Activated naive CD4-positive, alpha-beta T cell treated with anti-CD3 and anti-CD28 coated beads for 36 hours (primary cell): ENCODE data around the gene ZDHHC18. TPM values are rescaled to one million over a fixed set of nuclear protein-coding genes. Genes with fewer than 3 reads are reported as not detected.
A peak's percentile ranks its signal among the peaks of the same experiment; 100 is the strongest.
"Not testable (repeated sequence)": the region's sequence is repeated elsewhere in the genome, so short reads cannot be mapped to it uniquely, and the experiment has no call there.

ENCODE experiments used
- CTCF ChIA-PET: fragments of 350-600 bp; sonication (Branson Sonifier 250); formaldehyde crosslinking; loops from one replicate; lab custom pipeline; 2021; ENCODE audit warnings: antibody characterized with exemption; lab: Charles Lee
- DNase-seq: peaks from one replicate; pipeline ENCODE4 v3.0.0-alpha.2; 2020
- H3K27ac Mint-ChIP-seq: one replicate; pipeline ENCODE4 v1.8.0; 2021; ENCODE audit warnings: mild to moderate bottlenecking, mixed read lengths
- H3K27me3 Mint-ChIP-seq: one replicate; pipeline ENCODE4 v1.8.0; 2021; ENCODE audit warnings: low read depth, mixed read lengths
- H3K36me3 Mint-ChIP-seq: one replicate; pipeline ENCODE4 v1.8.0; 2021; ENCODE audit warnings: low read depth, mixed read lengths
- H3K4me1 Mint-ChIP-seq: one replicate; pipeline ENCODE4 v1.8.0; 2021; ENCODE audit warnings: low read depth, mixed read lengths
- H3K4me3 Mint-ChIP-seq: one replicate; pipeline ENCODE4 v1.8.0; 2021; ENCODE audit warnings: mild to moderate bottlenecking, moderate library complexity, mixed read lengths
- H3K9me3 Mint-ChIP-seq: one replicate; pipeline ENCODE4 v1.8.0; 2021; ENCODE audit warnings: mixed read lengths
- intact Hi-C: fragments of 100-400 bp; cut with micrococcal nuclease; formaldehyde crosslinking; loops from one replicate; pipeline ENCODE4 v1.15.1; 2023
- total RNA-seq, 2 experiments: library from RNA; stranded (reverse); gene quantifications; one replicate each; pipeline ENCODE4 v1.2.3, GENCODE V29; 2021

ZDHHC18 gene
- total RNA-seq, 2 experiments from 2014 or later: 37.3 to 39.0 TPM

GRCh38 chr1:26824731-26825130 is 1.8 kb upstream of the ZDHHC18 start:
- Mint-ChIP-seq H3K4me3 (no peak overlapping the region), H3K4me1 (peaks cover 45% of the 10 kb centered on the region), H3K36me3 (peaks cover 12% of the 10 kb centered on the region), H3K9me3 (no peaks in the 10 kb centered on the region), H3K27me3 (no peaks in the 10 kb centered on the region), H3K27ac (no peak overlapping the region)
- no peak for DNase-seq
- intact Hi-C loops: no loop called here
- CTCF ChIA-PET: interaction anchor here (1.0 to 1.5 kb wide), 4 partner anchors 14 to 222 kb away, joined by 3 to 8 read pairs (median 4); no protein-coding TSS in a partner anchor

GRCh38 chr1:26827106-26827604 is 667 bp downstream of the ZDHHC18 start:
- Mint-ChIP-seq H3K9me3 (no peaks in the 10 kb centered on the region), H3K27me3 (no peaks in the 10 kb centered on the region), H3K4me3 (peak overlapping the region; percentile 87), H3K36me3 (peaks cover 21% of the 10 kb centered on the region), H3K27ac (peak overlapping the region; percentile 85), H3K4me1 (peaks cover 56% of the 10 kb centered on the region)
- intact Hi-C loops: no loop called here
- DNase-seq: no peak
- CTCF ChIA-PET: interaction anchor here (1.6 kb wide), 2 partner anchors 17 to 225 kb away, joined by 4 to 10 read pairs; no protein-coding TSS in a partner anchor

GRCh38 chr1:26827663-26828062 is 1.2 kb downstream of the ZDHHC18 start:
- H3K27ac Mint-ChIP-seq: peak overlapping the region; percentile 85
- H3K36me3 Mint-ChIP-seq: peaks cover 23% of the 10 kb centered on the region
- peaks cover 61% of the 10 kb centered on the region for H3K4me1 Mint-ChIP-seq
- CTCF ChIA-PET: interaction anchor here (1.6 kb wide), 2 partner anchors 17 to 225 kb away, joined by 4 to 10 read pairs; no protein-coding TSS in a partner anchor
- peak overlapping the region; percentile 87 for H3K4me3 Mint-ChIP-seq
- intact Hi-C loops: no loop called here
- no peaks in the 10 kb centered on the region for H3K27me3 Mint-ChIP-seq
- DNase-seq: no peak
- no peaks in the 10 kb centered on the region for H3K9me3 Mint-ChIP-seq

GRCh38 chr1:26828411-26828991 is 2.0 kb downstream of the ZDHHC18 start:
- peak; percentile 57 for DNase-seq
- peaks cover 28% of the 10 kb centered on the region for H3K36me3 Mint-ChIP-seq
- H3K4me1 Mint-ChIP-seq: peaks cover 66% of the 10 kb centered on the region
- intact Hi-C loops: no loop called here
- H3K27ac Mint-ChIP-seq: peak overlapping the region; percentile 85
- peak overlapping the region; percentile 87 for H3K4me3 Mint-ChIP-seq
- CTCF ChIA-PET: interaction anchor here (0.9 to 1.6 kb wide), 4 partner anchors 18 to 226 kb away, joined by 3 to 10 read pairs (median 4); no protein-coding TSS in a partner anchor
- H3K27me3 Mint-ChIP-seq: no peaks in the 10 kb centered on the region
- H3K9me3 Mint-ChIP-seq: no peaks in the 10 kb centered on the region

- Mint-ChIP-seq H3K27me3 (no peaks in the 10 kb centered on the region), H3K36me3 (peaks cover 33% of the 10 kb centered on the region), H3K27ac (peak overlapping the region; percentile 85), H3K9me3 (no peaks in the 10 kb centered on the region), H3K4me3 (peak overlapping the region; percentile 87), H3K4me1 (peaks cover 74% of the 10 kb centered on the region)
- DNase-seq: no peak
- CTCF ChIA-PET: interaction anchor here (1.0 to 1.3 kb wide), 2 partner anchors 39 to 329 kb away, joined by 3 to 5 read pairs; no protein-coding TSS in a partner anchor
- intact Hi-C loops: no loop called here
Observed at GRCh38 chr1:26829184-26829911, 2.9 kb downstream of the ZDHHC18 start.

- no peak for DNase-seq
- intact Hi-C loops: no loop called here
- CTCF ChIA-PET: interaction anchor here (1.6 to 4.5 kb wide), 2 partner anchors 10 to 31 kb away, joined by 3 to 26 read pairs; no protein-coding TSS in a partner anchor
Observed at GRCh38 chr1:26831059-26831458, 4.6 kb downstream of the ZDHHC18 start.

GRCh38 chr1:26831546-26832248 is 5.2 kb downstream of the ZDHHC18 start:
- intact Hi-C loops: no loop called here

More at GRCh38 chr1:26831059-26831458, 4.6 kb downstream of the ZDHHC18 start:
- Mint-ChIP-seq H3K9me3 (no peaks in the 10 kb centered on the region), H3K27ac (peak overlapping the region; percentile 48), H3K4me3 (no peak overlapping the region), H3K27me3 (no peaks in the 10 kb centered on the region), H3K4me1 (peaks cover 69% of the 10 kb centered on the region), H3K36me3 (peaks cover 43% of the 10 kb centered on the region)

GRCh38 chr1:26832249-26832960 is 5.9 kb downstream of the ZDHHC18 start:
- no peak for DNase-seq
- no peaks in the 10 kb centered on the region for H3K27me3 Mint-ChIP-seq
- H3K4me1 Mint-ChIP-seq: peaks cover 68% of the 10 kb centered on the region
- intact Hi-C loops: no loop called here
- H3K4me3 Mint-ChIP-seq: no peak overlapping the region
- H3K27ac Mint-ChIP-seq: peak overlapping the region; percentile 96
- no peaks in the 10 kb centered on the region for H3K9me3 Mint-ChIP-seq
- peaks cover 45% of the 10 kb centered on the region for H3K36me3 Mint-ChIP-seq
- CTCF ChIA-PET: interaction anchor here (0.9 to 4.5 kb wide), 14 partner anchors 12 to 230 kb away, joined by 3 to 26 read pairs (median 6); partner anchors contain the start of gene SFN

More at GRCh38 chr1:26831546-26832248, 5.2 kb downstream of the ZDHHC18 start:
- Mint-ChIP-seq H3K27me3 (no peaks in the 10 kb centered on the region), H3K9me3 (no peaks in the 10 kb centered on the region), H3K36me3 (peaks cover 47% of the 10 kb centered on the region), H3K4me3 (no peak overlapping the region), H3K27ac (peak overlapping the region; percentile 96), H3K4me1 (peaks cover 70% of the 10 kb centered on the region)
- DNase-seq: no peak
- CTCF ChIA-PET: interaction anchor here (0.9 to 4.5 kb wide), 9 partner anchors 11 to 229 kb away, joined by 3 to 26 read pairs (median 5); partner anchors contain the start of gene SFN

GRCh38 chr1:26833432-26834405 is 7.2 kb downstream of the ZDHHC18 start:
- Mint-ChIP-seq H3K4me1 (peaks cover 59% of the 10 kb centered on the region), H3K4me3 (peak overlapping the region; percentile 57), H3K9me3 (no peaks in the 10 kb centered on the region), H3K27me3 (no peaks in the 10 kb centered on the region), H3K36me3 (peaks cover 46% of the 10 kb centered on the region), H3K27ac (peak overlapping the region; percentile 96)
- DNase-seq: peak; percentile 96
- CTCF ChIA-PET: interaction anchor here (0.5 to 4.5 kb wide), 15 partner anchors 10 to 251 kb away, joined by 3 to 26 read pairs (median 5); no protein-coding TSS in a partner anchor
- intact Hi-C loops: loop anchor here (1.0 kb wide), 3 partner anchors 23 to 43 kb away; no protein-coding TSS in a partner anchor

GRCh38 chr1:26837665-26838064 is 11.2 kb downstream of the ZDHHC18 start:
- intact Hi-C loops, H3K27me3 Mint-ChIP-seq, H3K9me3 Mint-ChIP-seq, DNase-seq, H3K27ac Mint-ChIP-seq, H3K4me3 Mint-ChIP-seq: not testable (repeated sequence)
- peaks cover 28% of the 10 kb centered on the region for H3K4me1 Mint-ChIP-seq
- peaks cover 47% of the 10 kb centered on the region for H3K36me3 Mint-ChIP-seq
- CTCF ChIA-PET: interaction anchor here (0.8 to 1.8 kb wide), 4 partner anchors 17 to 42 kb away, joined by 3 to 5 read pairs (median 4); no protein-coding TSS in a partner anchor
